HG03378 (cell line): Measurements from ENCODE around the gene MCUB.

Experiments
- ATAC-seq: cut with Tn5 transposase; IDR thresholded peaks from one replicate; pipeline ENCODE4 v1.9.1; 2021; ENCODE audit warnings: mild to moderate bottlenecking, moderate library complexity; ENCODE audit not compliant: unreplicated experiment

Gene MCUB

GRCh38 chr4:109723110-109723509 is 163.1 kb downstream of the MCUB start:
- no peak for ATAC-seq

GRCh38 chr4:109728385-109728784 is 168.3 kb downstream of the MCUB start:
- ATAC-seq: no peak

- ATAC-seq: no peak
Measured at GRCh38 chr4:109729117-109729717, 169.2 kb downstream of the MCUB start.

GRCh38 chr4:109729718-109730618 is 169.9 kb downstream of the MCUB start, which contains the start of gene PLA2G12A:
Gene PLA2G12A, minus strand, starts transcription at chr4:109730070. Its CDS starts 261 bp downstream, at chr4:109729809.
- peak; percentile 66 for ATAC-seq

GRCh38 chr4:109730619-109731545 is 170.8 kb downstream of the MCUB start:
- no peak for ATAC-seq

- no peak for ATAC-seq
Measured at GRCh38 chr4:109733728-109734127, 173.7 kb downstream of the MCUB start.

GRCh38 chr4:109735566-109736365 is 175.7 kb downstream of the MCUB start:
- no peak for ATAC-seq
